ENCODE data around the gene GUCY2C. TPM values are rescaled to one million over a fixed set of nuclear protein-coding genes. Genes with fewer than 3 reads are reported as not detected.
A peak's percentile ranks its signal among the peaks of the same experiment; 100 is the strongest.

The GUCY2C gene
- polyA plus RNA-seq, 3 donors = 0.04 to 0.14 (median 0.10) TPM

GRCh38 chr12:14731821-14732220 lies 35.4 kb upstream of the GUCY2C start:
- intact Hi-C loops (cut with micrococcal nuclease) = no loop called here
- Histone ChIP-seq H3K9ac (ENCODE audit: insufficient read depth, low read length, poor library complexity, severe bottlenecking) (no peak overlapping the region), H3K4me1 (ENCODE audit: control insufficient read depth in 1 of 2, insufficient read depth in 2 of 2, low read length in 2 of 2) (no peaks in the 10 kb centered on the region), H3K27me3 (ENCODE audit: control insufficient read depth in 2 of 2, insufficient read depth in 2 of 2, low read length in 2 of 2) (peaks cover 0 to 3% of the 10 kb centered on the region in 2 donors), H3K4me2 (replicated peaks; ENCODE audit: extremely low read depth, low read length, poor library complexity, severe bottlenecking) (no peak overlapping the region), H2AFZ (ENCODE audit: insufficient read depth, low read depth, low read length, poor library complexity, severe bottlenecking) (no peak overlapping the region), H3K27ac (ENCODE audit: low read depth in 1 of 2, low read length in 2 of 2) (no peak overlapping the region), H3K9me3 (replicated peaks in 1 of 2; ENCODE audit: control insufficient read depth in 1 of 2, insufficient read depth in 1 of 2, low read length in 2 of 2) (peaks cover 0 to 7% of the 10 kb centered on the region in 2 donors), H4K20me1 (ENCODE audit: insufficient read depth, low read length) (no peaks in the 10 kb centered on the region), H3K79me2 (ENCODE audit: insufficient read depth, low read length) (no peaks in the 10 kb centered on the region), H3K4me3 (replicated peaks in 1 of 3; ENCODE audit: low read depth in 2 of 3, low read length in 3 of 3) (no peak overlapping the region), H3K36me3 (replicated peaks in 1 of 2; ENCODE audit: control insufficient read depth in 1 of 2, insufficient read depth in 2 of 2, low read length in 2 of 2) (no peaks in the 10 kb centered on the region)
- H3K4me3 Mint-ChIP-seq = no peak overlapping the region
- peaks cover 5 to 18% (median 12%) of the 10 kb centered on the region in 7 donors for H3K9me3 Mint-ChIP-seq
- TF ChIP-seq CTCF (IDR thresholded peaks at IDR 0.05) = no peak
- no CpG with 5 or more reads among the region's 6 CpGs for WGBS (ENCODE audit: insufficient coverage)
- H3K27me3 Mint-ChIP-seq (ENCODE audit: low read depth in 3 of 3) = peaks cover 0 to 7% (median 2%) of the 10 kb centered on the region in 3 donors
- no peaks in the 10 kb centered on the region for H3K36me3 Mint-ChIP-seq
- H3K4me1 Mint-ChIP-seq = no peaks in the 10 kb centered on the region
- DNase-seq = no peak
- H3K27ac Mint-ChIP-seq = no peak overlapping the region

- no peak for DNase-seq
- Mint-ChIP-seq H3K9me3 (peaks cover 7 to 29% (median 18%) of the 10 kb centered on the region in 7 donors), H3K4me1 (no peaks in the 10 kb centered on the region), H3K4me3 (no peak overlapping the region), H3K36me3 (no peaks in the 10 kb centered on the region), H3K27me3 (ENCODE audit: low read depth in 3 of 3) (peaks cover 0 to 9% (median 2%) of the 10 kb centered on the region in 3 donors), H3K27ac (peak overlapping the region in 1 of 7 donors; percentile 64)
- no peaks in the 10 kb centered on the region for H3K79me2 ChIP-seq (ENCODE audit: insufficient read depth, low read length)
- TF ChIP-seq CTCF (IDR thresholded peaks at IDR 0.05) = no peak
- H3K9ac ChIP-seq (ENCODE audit: insufficient read depth, low read length, poor library complexity, severe bottlenecking) = no peak overlapping the region
- no peaks in the 10 kb centered on the region for H4K20me1 ChIP-seq (ENCODE audit: insufficient read depth, low read length)
- no peak overlapping the region for H3K4me3 ChIP-seq (replicated peaks in 1 of 3; ENCODE audit: low read depth in 2 of 3, low read length in 3 of 3)
- H3K36me3 ChIP-seq (replicated peaks in 1 of 2; ENCODE audit: control insufficient read depth in 1 of 2, insufficient read depth in 2 of 2, low read length in 2 of 2) = no peaks in the 10 kb centered on the region
- H3K4me1 ChIP-seq (ENCODE audit: control insufficient read depth in 1 of 2, insufficient read depth in 2 of 2, low read length in 2 of 2) = no peaks in the 10 kb centered on the region
- H3K4me2 ChIP-seq (replicated peaks; ENCODE audit: extremely low read depth, low read length, poor library complexity, severe bottlenecking) = no peak overlapping the region
- H2AFZ ChIP-seq (ENCODE audit: insufficient read depth, low read depth, low read length, poor library complexity, severe bottlenecking) = no peak overlapping the region
- WGBS (ENCODE audit: insufficient coverage) = no CpG with 5 or more reads among the region's 1 CpG
- H3K27ac ChIP-seq (ENCODE audit: low read depth in 1 of 2, low read length in 2 of 2) = no peak overlapping the region
- intact Hi-C loops (cut with micrococcal nuclease) = loop anchor here in 1 of 2 donors (10.0 kb wide), 1 partner anchor 545 kb away; no protein-coding TSS in a partner anchor
- peaks cover 0 to 3% of the 10 kb centered on the region in 2 donors for H3K27me3 ChIP-seq (ENCODE audit: control insufficient read depth in 2 of 2, insufficient read depth in 2 of 2, low read length in 2 of 2)
- peaks cover 0 to 7% of the 10 kb centered on the region in 2 donors for H3K9me3 ChIP-seq (replicated peaks in 1 of 2; ENCODE audit: control insufficient read depth in 1 of 2, insufficient read depth in 1 of 2, low read length in 2 of 2)
Measured at GRCh38 chr12:14729586-14729985, 33.2 kb upstream of the GUCY2C start.
